Activated CD8-positive, alpha-beta memory T cell treated with anti-CD3 and anti-CD28 coated beads for 24 hours (primary cell): ENCODE results near the gene NOL3.
"Not testable (repeated sequence)": the region's sequence is repeated elsewhere in the genome, so short reads cannot be mapped to it uniquely, and the experiment has no call there.

Experiments used
- DNase-seq: peaks from one replicate; pipeline ENCODE4 v3.0.0-alpha.2; 2020

The NOL3 gene

GRCh38 chr16:67170168-67170948 is at the start of gene NOL3:
Gene NOL3 (plus strand): TSS chr16:67170538.
- DNase-seq = peak; percentile 66

- not testable (repeated sequence) for DNase-seq
Observed at GRCh38 chr16:67122799-67123198, 47.5 kb upstream of the NOL3 start.

GRCh38 chr16:67128417-67128816 is 41.9 kb upstream of the NOL3 start:
- no peak for DNase-seq

GRCh38 chr16:67128887-67129286 is 41.5 kb upstream of the NOL3 start:
- DNase-seq = no peak

GRCh38 chr16:67129422-67129821 is 40.9 kb upstream of the NOL3 start:
- no peak for DNase-seq

- no peak for DNase-seq
Observed at GRCh38 chr16:67137605-67138004, 32.7 kb upstream of the NOL3 start.

GRCh38 chr16:67141391-67141790 is 28.9 kb upstream of the NOL3 start:
- no peak for DNase-seq

GRCh38 chr16:67142342-67142741 is 28.0 kb upstream of the NOL3 start:
- DNase-seq = no peak

- no peak for DNase-seq
Observed at GRCh38 chr16:67144943-67145342, 25.4 kb upstream of the NOL3 start.

GRCh38 chr16:67145746-67146145 is 24.6 kb upstream of the NOL3 start:
- DNase-seq = no peak

GRCh38 chr16:67146523-67147357 is 23.6 kb upstream of the NOL3 start:
- DNase-seq = no peak

- no peak for DNase-seq
Observed at GRCh38 chr16:67147437-67148140, 22.7 kb upstream of the NOL3 start.

- no peak for DNase-seq
Observed at GRCh38 chr16:67148221-67148620, 22.1 kb upstream of the NOL3 start.

- DNase-seq = no peak
Observed at GRCh38 chr16:67148656-67149275, 21.6 kb upstream of the NOL3 start.

GRCh38 chr16:67149276-67150046 is 20.9 kb upstream of the NOL3 start:
- no peak for DNase-seq

GRCh38 chr16:67150047-67150832 is 20.1 kb upstream of the NOL3 start:
- peak; percentile 78 for DNase-seq

GRCh38 chr16:67150833-67151396 is 19.4 kb upstream of the NOL3 start, which contains the start of gene B3GNT9:
Gene B3GNT9 (minus strand): TSS chr16:67150998. CDS start chr16:67150485, 513 bp downstream.
- peak; percentile 72 for DNase-seq

- no peak for DNase-seq
Observed at GRCh38 chr16:67151431-67152097, 18.8 kb upstream of the NOL3 start.

- no peak for DNase-seq
Observed at GRCh38 chr16:67154578-67155294, 15.6 kb upstream of the NOL3 start.
